ENCODE data around the gene EXOC3L4. TPM values are rescaled to one million over a fixed set of nuclear protein-coding genes. Genes with fewer than 3 reads are reported as not detected.

Gene EXOC3L4
- total and polyA plus RNA-seq, 2 of the 8 experiments (the other 6 are each of a cell fraction or from before 2014, with no cell fraction given): 0.45 to 0.57 TPM

- Histone ChIP-seq H2BK5ac (ENCODE audit: low read depth, low read length) (peak overlapping the region; percentile 87; the same call in 1 of the 2 replicates), H2BK15ac (ENCODE audit: low read length) (peak overlapping the region; percentile 72; the same call in 1 of the 2 replicates), H3K23me2 (ENCODE audit: low read depth, low read length) (peaks cover 3% of the 10 kb centered on the region; the same call in 1 of the 2 replicates), H2BK20ac (ENCODE audit: low read length) (peak overlapping the region; percentile 80; the same call in 1 of the 2 replicates), H2AK5ac (ENCODE audit: low read depth, low read length) (peak overlapping the region; percentile 84; the same call in 1 of the 2 replicates), H4K5ac (ENCODE audit: insufficient read length, low read depth, low read length) (peak overlapping the region; percentile 53), H3K79me1 (ENCODE audit: low read depth, low read length) (no peaks in the 10 kb centered on the region), H3K79me2 (ENCODE audit: control insufficient read depth in 1 of 2, insufficient read depth in 2 of 2, low read length in 2 of 2) (no peaks in the 10 kb centered on the region), H3K9me3 (ENCODE audit: insufficient read depth in 2 of 2, low read depth in 1 of 2, low read length in 1 of 2) (no peaks in the 10 kb centered on the region), H3K9ac (replicated peaks in 1 of 4; ENCODE audit: extremely low read depth in 1 of 4, low read depth in 3 of 4, low read length in 3 of 4) (no peak overlapping the region), H3K4me2 (ENCODE audit: insufficient read depth in 1 of 2, low read depth in 2 of 2, low read length in 2 of 2) (0 out of 4 replicates have a peak overlapping the region, but pooled peaks have one; percentile 3 to 16), H2BK120ac (replicated peaks; ENCODE audit: low read depth, low read length) (peak overlapping the region; percentile 92), H2AFZ (ENCODE audit: low read length) (no peak overlapping the region), H3K18ac (ENCODE audit: extremely low read depth, low read length) (peak overlapping the region; percentile 83), H3K27ac (ENCODE audit: low read depth, low read length) (no peak overlapping the region; the same call in 1 of the 2 replicates), H3K14ac (ENCODE audit: insufficient read length) (no peak overlapping the region), H3K4ac (replicated peaks; ENCODE audit: insufficient read length, low read depth, low read length) (peak overlapping the region; percentile 96), H3K4me1 (replicated peaks in 1 of 4; ENCODE audit: control insufficient read depth in 3 of 4, insufficient read depth in 4 of 4, low read length in 3 of 4) (peaks cover 12 to 52% (median 38%) of the 10 kb centered on the region in 4 experiments), H3K4me3 (ENCODE audit: extremely low read depth in 1 of 4, insufficient read depth in 2 of 4, low read depth in 3 of 4, low read length in 4 of 4) (peak overlapping the region in 1 of 4 experiments; percentile 28; a peak in 1 of 8 replicates), H4K91ac (replicated peaks; ENCODE audit: insufficient read length, low read length) (peak overlapping the region; percentile 98), H2BK12ac (ENCODE audit: low read depth, low read length) (peak overlapping the region; percentile 99; the same call in 1 of the 2 replicates), H4K20me1 (replicated peaks in 1 of 2; ENCODE audit: control insufficient read depth in 1 of 2, insufficient read depth in 2 of 2, low read length in 2 of 2) (peaks cover 0 to 3% of the 10 kb centered on the region in 2 experiments), H3K23ac (ENCODE audit: insufficient read length) (no peak overlapping the region), H3K56ac (replicated peaks; ENCODE audit: insufficient read length, low read depth, low read length) (peak overlapping the region; percentile 16), H3K27me3 (replicated peaks in 1 of 4; ENCODE audit: control insufficient read depth in 3 of 4, extremely low read depth in 1 of 4, insufficient read depth in 3 of 4, low read length in 3 of 4) (peaks cover 5 to 27% (median 19%) of the 10 kb centered on the region in 4 experiments), H3K36me3 (ENCODE audit: control insufficient read depth in 2 of 4, insufficient read depth in 4 of 4, low read length in 3 of 4) (no peaks in the 10 kb centered on the region), H4K8ac (ENCODE audit: extremely low read depth, insufficient read depth, low read length) (no peak overlapping the region; the same call in 1 of the 2 replicates)
- WGBS, 2 experiments (ENCODE audit: extremely low coverage in 1 of 2, insufficient coverage in 1 of 2, insufficient read length in 1 of 2, insufficient replicate concordance in 2 of 2, low coverage in 1 of 2, low lambda C conversion rate in 2 of 2, missing lambda C conversion rate in 1 of 2): 88% methylated on average over 19 of the region's 28 CpGs; no CpG with 5 or more reads in 1 of the 2 experiments
- DNase-seq (ENCODE audit: low read depth in 1 of 2, low spot score in 2 of 2) (no peak), FAIRE-seq (no peak)
- ChIA-PET CTCF (ENCODE audit: partially characterized antibody) (interaction anchor here (0.7 to 1.4 kb wide), 4 partner anchors 19 to 282 kb away, joined by 3 to 6 read pairs (median 3); no protein-coding TSS in a partner anchor), POLR2A (ENCODE audit: partially characterized antibody) (interaction anchor here (0.8 to 1.3 kb wide), 3 partner anchors 10 to 19 kb away, joined by 3 to 4 read pairs (median 4); no protein-coding TSS in a partner anchor)
- TF ChIP-seq POLR2AphosphoS5 (IDR thresholded peaks at IDR 0.05; ENCODE audit: low read depth, low read length): no peak
- TF ChIP-seq POU5F1 (IDR thresholded peaks at IDR 0.05; ENCODE audit: low read depth, low read length): no peak
- TF ChIP-seq NANOG (IDR thresholded peaks at IDR 0.05; ENCODE audit: insufficient read depth, low read depth, low read length, poor library complexity, severe bottlenecking): no peak
- TF ChIP-seq CHD1 (IDR thresholded peaks at IDR 0.05; ENCODE audit: low read depth, low read length): no peak
- no peak for TF ChIP-seq POLR2A (IDR thresholded peaks at IDR 0.05; ENCODE audit: control extremely low read depth in 1 of 2, low read depth in 2 of 2, low read length in 2 of 2)
- TF ChIP-seq SRF (IDR thresholded peaks at IDR 0.05; ENCODE audit: low read depth, low read length): no peak
- no peak for TF ChIP-seq PHF8 (conservative IDR thresholded peaks at IDR 0.05; ENCODE audit: low read depth, low read length)
- TF ChIP-seq, protein P1, sequence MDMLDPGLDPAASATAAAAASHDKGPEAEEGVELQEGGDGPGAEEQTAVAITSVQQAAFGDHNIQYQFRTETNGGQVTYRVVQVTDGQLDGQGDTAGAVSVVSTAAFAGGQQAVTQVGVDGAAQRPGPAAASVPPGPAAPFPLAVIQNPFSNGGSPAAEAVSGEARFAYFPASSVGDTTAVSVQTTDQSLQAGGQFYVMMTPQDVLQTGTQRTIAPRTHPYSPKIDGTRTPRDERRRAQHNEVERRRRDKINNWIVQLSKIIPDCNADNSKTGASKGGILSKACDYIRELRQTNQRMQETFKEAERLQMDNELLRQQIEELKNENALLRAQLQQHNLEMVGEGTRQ (IDR thresholded peaks at IDR 0.05; ENCODE audit: low read length): no peak
- TF ChIP-seq TCF12 (IDR thresholded peaks at IDR 0.05; ENCODE audit: low read depth, low read length): no peak
- no peak for TF ChIP-seq ATF3 (IDR thresholded peaks at IDR 0.05; ENCODE audit: insufficient read depth, low read depth, low read length)
Observed at GRCh38 chr14:103107941-103108748, 13.6 kb downstream of the EXOC3L4 start.

All from H1 (cell line).